Subcutaneous adipose tissue (tissue), 4 donors: Measurements from ENCODE around the gene RPL35. TPM values are rescaled to one million over a fixed set of nuclear protein-coding genes. Genes with fewer than 3 reads are reported as not detected.

Source experiments
- CTCF ChIP-seq: fragments of 450-650 bp; IDR thresholded peaks from one replicate; pipeline ENCODE4 v1.5.1; 2016; ENCODE audit warnings: low read depth, mild to moderate bottlenecking, control low read depth, antibody characterized with exemption, moderate library complexity
- total RNA-seq, 4 donors: library from RNA; depleted of rRNA; stranded (reverse); fragments of >200 nt; gene quantifications; one replicate each; pipeline ENCODE4 v1.1.0, GENCODE V29; 2016

Gene RPL35
- 1,000 to 10,000 TPM; 1,659 to 2,605 (median 2,251) TPM for total RNA-seq

- no peak for TF ChIP-seq CTCF
Measured at GRCh38 chr9:124861342-124862229, at the start of gene RPL35, which contains the start of gene ARPC5L. Gene RPL35 (minus strand): TSS chr9:124861957. CDS start chr9:124861912, 45 bp downstream. Gene ARPC5L (plus strand): TSS chr9:124862130. CDS start chr9:124869291, 7,161 bp downstream.

- TF ChIP-seq CTCF: no peak
Measured at GRCh38 chr9:124908098-124908497, 46.3 kb upstream of the RPL35 start.

GRCh38 chr9:124906966-124907365, 45.2 kb upstream of the RPL35 start:
- TF ChIP-seq CTCF: no peak

GRCh38 chr9:124899845-124900244, 38.1 kb upstream of the RPL35 start:
- no peak for TF ChIP-seq CTCF

GRCh38 chr9:124897570-124898460, 36.1 kb upstream of the RPL35 start:
- TF ChIP-seq CTCF: no peak

GRCh38 chr9:124894741-124895170, 33.0 kb upstream of the RPL35 start:
- TF ChIP-seq CTCF: no peak
